AG08395 (cell line): Measurements from ENCODE around the gene CERK.
"Not testable (repeated sequence)": the region's sequence is repeated elsewhere in the genome, so short reads cannot be mapped to it uniquely, and the experiment has no call there.

Experiments
- DNase-seq: peaks from one replicate; pipeline ENCODE4 v3.0.0; 2012; ENCODE audit warnings: mixed read lengths, low spot score

Gene CERK

GRCh38 chr22:46648225-46648820, 89.7 kb downstream of the CERK start:
- not testable (repeated sequence) for DNase-seq

GRCh38 chr22:46646531-46647215, 91.4 kb downstream of the CERK start:
- no peak for DNase-seq

GRCh38 chr22:46642840-46643480, 95.1 kb downstream of the CERK start:
- not testable (repeated sequence) for DNase-seq

GRCh38 chr22:46641811-46642266, 96.2 kb downstream of the CERK start:
- DNase-seq, result peak; percentile 42

- no peak for DNase-seq
Measured at GRCh38 chr22:46640293-46641055, 97.6 kb downstream of the CERK start.

- DNase-seq, result no peak
Measured at GRCh38 chr22:46639843-46640242, 98.2 kb downstream of the CERK start.

GRCh38 chr22:46638601-46639431, 99.2 kb downstream of the CERK start:
- DNase-seq, result peak; percentile 15

- DNase-seq, result no peak
Measured at GRCh38 chr22:46637711-46638600, 100.1 kb downstream of the CERK start.

GRCh38 chr22:46636221-46637002, 101.6 kb downstream of the CERK start:
- DNase-seq, result no peak

GRCh38 chr22:46635756-46636155, 102.3 kb downstream of the CERK start:
- no peak for DNase-seq

GRCh38 chr22:46634973-46635685, 102.9 kb downstream of the CERK start:
- DNase-seq, result peak; percentile 66
